ENCODE measurements around the gene KLHL22. TPM values are rescaled to one million over a fixed set of nuclear protein-coding genes. Genes with fewer than 3 reads are reported as not detected.

Gene KLHL22
- total and polyA plus RNA-seq, 2 of the 4 experiments (the other 2 are of a cell fraction), result 27.1 to 30.1 TPM

- TF ChIP-seq, protein P1, sequence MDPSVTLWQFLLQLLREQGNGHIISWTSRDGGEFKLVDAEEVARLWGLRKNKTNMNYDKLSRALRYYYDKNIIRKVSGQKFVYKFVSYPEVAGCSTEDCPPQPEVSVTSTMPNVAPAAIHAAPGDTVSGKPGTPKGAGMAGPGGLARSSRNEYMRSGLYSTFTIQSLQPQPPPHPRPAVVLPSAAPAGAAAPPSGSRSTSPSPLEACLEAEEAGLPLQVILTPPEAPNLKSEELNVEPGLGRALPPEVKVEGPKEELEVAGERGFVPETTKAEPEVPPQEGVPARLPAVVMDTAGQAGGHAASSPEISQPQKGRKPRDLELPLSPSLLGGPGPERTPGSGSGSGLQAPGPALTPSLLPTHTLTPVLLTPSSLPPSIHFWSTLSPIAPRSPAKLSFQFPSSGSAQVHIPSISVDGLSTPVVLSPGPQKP (IDR thresholded peaks at IDR 0.05; ENCODE audit: borderline replicate concordance, low read depth, low read length), result no peak
- TF ChIP-seq MAZ (IDR thresholded peaks at IDR 0.05; ENCODE audit: borderline replicate concordance, low read depth, low read length), result no peak
- no peak for TF ChIP-seq RAD21 (IDR thresholded peaks at IDR 0.05; ENCODE audit: low read length)
These were observed 94.1 kb downstream of the KLHL22 start (continued) for GRCh38 chr22:20401376-20402014.

Measured in IMR-90 (cell line).